Stomach (tissue), 9 donors: ENCODE measurements around the gene STRBP. TPM values are rescaled to one million over a fixed set of nuclear protein-coding genes. Genes with fewer than 3 reads are reported as not detected.

Source experiments
- DNase-seq, 2 donors: peaks; one replicate each; pipeline versions ENCODE4 v3.0.0 to v3.0.0-alpha.2; 2013 to 2019
- H3K27ac ChIP-seq, 5 donors: fragments of 200-600 bp in 4 of 5; sonication (generic) in 4 of 5; one replicate each; pipeline ENCODE4 v1.5.1; 2013 to 2019; ENCODE audit warnings: mild to moderate bottlenecking in 1 of 5, moderate library complexity in 1 of 5
- H3K27me3 ChIP-seq, 3 donors: fragments of 200-600 bp; sonication (generic); one replicate each; pipeline ENCODE4 v1.5.1; 2017 to 2019; ENCODE audit warnings: mixed run types in 1 of 3
- H3K36me3 ChIP-seq, 4 donors: fragments of 200-600 bp; sonication (generic); 1 replicate in 3 of 4; 2 replicates in 1 of 4; pipeline ENCODE4 v1.5.1; 2016 to 2019
- H3K4me1 ChIP-seq, 4 donors: fragments of 200-600 bp; sonication (generic); one replicate each; pipeline ENCODE4 v1.5.1; 2016 to 2019
- H3K4me3 ChIP-seq, 4 donors: fragments of 200-600 bp; sonication (generic) in 3 of 4; one replicate each; pipeline ENCODE4 v1.5.1; 2016 to 2019; ENCODE audit warnings: mild to moderate bottlenecking in 1 of 4
- H3K9me3 ChIP-seq, 4 donors: fragments of 200-600 bp; sonication (generic); one replicate each; pipeline ENCODE4 v1.5.1; 2016 to 2019
- EP300 ChIP-seq: sonication (generic); formaldehyde crosslinking; IDR thresholded peaks from one replicate; pipeline ENCODE4 v1.6.1; 2017; ENCODE audit warnings: antibody characterized with exemption
- POLR2A ChIP-seq, 4 donors: fragments of 450-650 bp; IDR thresholded peaks; one replicate each; pipeline ENCODE4 v1.6.1; 2016; ENCODE audit warnings: antibody characterized with exemption in 4 of 4, control low read depth in 2 of 4, mild to moderate bottlenecking in 1 of 4, moderate library complexity in 1 of 4
- POLR2AphosphoS5 ChIP-seq, 3 donors: sonication (generic); formaldehyde crosslinking; IDR thresholded peaks; one replicate each; pipeline ENCODE4 v1.6.1; 2016; ENCODE audit warnings: antibody characterized with exemption in 3 of 3
- WGBS, 5 donors: extraction: QIAGEN DNeasy Blood & Tissue Kit in 3 of 5; methylation state at CpG; one replicate each; pipeline versions ENCODE4 v1.1.5 to v1.1.7; 2013 to 2018; 5-methylcytosine and 5-hydroxymethylcytosine counted together
- intact Hi-C: fragments of 100-400 bp; cut with DNase I; formaldehyde crosslinking; loops from one replicate; pipeline ENCODE4 v1.15.1; 2023; ENCODE audit warnings: low total_unique reads
- polyA plus RNA-seq, 3 donors: library from polyadenylated mRNA; stranded (reverse); fragments of 200-250 nt; gene quantifications; one replicate each; pipeline ENCODE4 v1.2.3, GENCODE V29; 2013
- total RNA-seq, 5 donors: library from RNA; depleted of rRNA; stranded (reverse); fragments of >200 nt; gene quantifications; one replicate each; pipeline versions ENCODE4 v1.1.0 to v1.2.3, GENCODE V29; 2014 to 2016
- TF ChIP-seq, protein P1 (sequence below), 7 experiments: fragments of 450-650 bp in 4 of 7; fragments of 200-600 bp in 3 of 7; sonication (generic) in 3 of 7; IDR thresholded peaks; one replicate each; pipeline ENCODE4 v1.5.1; 2016 to 2019; ENCODE audit warnings: antibody characterized with exemption in 7 of 7, control low read depth in 2 of 7, mild to moderate bottlenecking in 1 of 7
- donor health status: healthy with polysubstance abuse.
- donor health status: Bipolar disorder and iron deficiency.
- donor health status: healthy.

STRBP gene
- total and polyA plus RNA-seq, 8 donors = 5.5 to 21.0 (median 10.2) TPM

GRCh38 chr9:123261006-123261677 lies 7.2 kb downstream of the STRBP start:
- intact Hi-C loops = no loop called here
- no peak overlapping the region for H3K27ac ChIP-seq
- peaks cover 0 to 21% (median 10%) of the 10 kb centered on the region in 4 donors for H3K4me1 ChIP-seq
- H3K4me3 ChIP-seq = no peak overlapping the region
- H3K9me3 ChIP-seq = no peaks in the 10 kb centered on the region
- TF ChIP-seq POLR2AphosphoS5 (IDR thresholded peaks at IDR 0.05) (no peak), EP300 (no peak), POLR2A (IDR thresholded peaks at IDR 0.05) (no peak)
- TF ChIP-seq, protein P1, sequence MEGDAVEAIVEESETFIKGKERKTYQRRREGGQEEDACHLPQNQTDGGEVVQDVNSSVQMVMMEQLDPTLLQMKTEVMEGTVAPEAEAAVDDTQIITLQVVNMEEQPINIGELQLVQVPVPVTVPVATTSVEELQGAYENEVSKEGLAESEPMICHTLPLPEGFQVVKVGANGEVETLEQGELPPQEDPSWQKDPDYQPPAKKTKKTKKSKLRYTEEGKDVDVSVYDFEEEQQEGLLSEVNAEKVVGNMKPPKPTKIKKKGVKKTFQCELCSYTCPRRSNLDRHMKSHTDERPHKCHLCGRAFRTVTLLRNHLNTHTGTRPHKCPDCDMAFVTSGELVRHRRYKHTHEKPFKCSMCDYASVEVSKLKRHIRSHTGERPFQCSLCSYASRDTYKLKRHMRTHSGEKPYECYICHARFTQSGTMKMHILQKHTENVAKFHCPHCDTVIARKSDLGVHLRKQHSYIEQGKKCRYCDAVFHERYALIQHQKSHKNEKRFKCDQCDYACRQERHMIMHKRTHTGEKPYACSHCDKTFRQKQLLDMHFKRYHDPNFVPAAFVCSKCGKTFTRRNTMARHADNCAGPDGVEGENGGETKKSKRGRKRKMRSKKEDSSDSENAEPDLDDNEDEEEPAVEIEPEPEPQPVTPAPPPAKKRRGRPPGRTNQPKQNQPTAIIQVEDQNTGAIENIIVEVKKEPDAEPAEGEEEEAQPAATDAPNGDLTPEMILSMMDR (IDR thresholded peaks at IDR 0.05) = no peak
- 60 to 69% (median 68%) methylated on average over 3 of the region's 3 CpGs for WGBS, 5 donors
- DNase-seq = no peak
- no peaks in the 10 kb centered on the region for H3K27me3 ChIP-seq
- H3K36me3 ChIP-seq = no peaks in the 10 kb centered on the region

- Histone ChIP-seq H3K4me3 (no peak overlapping the region), H3K27me3 (no peaks in the 10 kb centered on the region), H3K27ac (no peak overlapping the region), H3K4me1 (peaks cover 0 to 21% (median 9%) of the 10 kb centered on the region in 4 donors), H3K36me3 (no peaks in the 10 kb centered on the region), H3K9me3 (no peaks in the 10 kb centered on the region)
- intact Hi-C loops = no loop called here
- WGBS, 5 donors = 29 to 51% (median 42%) methylated on average over 2 of the region's 2 CpGs
- TF ChIP-seq EP300 (no peak), POLR2A (IDR thresholded peaks at IDR 0.05) (no peak), POLR2AphosphoS5 (IDR thresholded peaks at IDR 0.05) (no peak)
- TF ChIP-seq, protein P1 (IDR thresholded peaks at IDR 0.05) = no peak
- no peak for DNase-seq
These were observed 8.0 kb downstream of the STRBP start for GRCh38 chr9:123260340-123260739.

- Histone ChIP-seq H3K9me3 (no peaks in the 10 kb centered on the region), H3K27ac (no peak overlapping the region), H3K4me1 (peaks cover 0 to 23% (median 9%) of the 10 kb centered on the region in 4 donors), H3K27me3 (no peaks in the 10 kb centered on the region), H3K36me3 (no peaks in the 10 kb centered on the region), H3K4me3 (no peak overlapping the region)
- TF ChIP-seq POLR2A (IDR thresholded peaks at IDR 0.05) = no peak
- TF ChIP-seq POLR2AphosphoS5 (IDR thresholded peaks at IDR 0.05) = no peak
- TF ChIP-seq EP300 = no peak
- TF ChIP-seq, protein P1 (IDR thresholded peaks at IDR 0.05) = no peak
- DNase-seq = no peak
- intact Hi-C loops = no loop called here
- WGBS, 5 donors = 87 to 96% (median 94%) methylated on average over 3 of the region's 3 CpGs
These were observed 11.1 kb downstream of the STRBP start for GRCh38 chr9:123257276-123257675.

DNA sequence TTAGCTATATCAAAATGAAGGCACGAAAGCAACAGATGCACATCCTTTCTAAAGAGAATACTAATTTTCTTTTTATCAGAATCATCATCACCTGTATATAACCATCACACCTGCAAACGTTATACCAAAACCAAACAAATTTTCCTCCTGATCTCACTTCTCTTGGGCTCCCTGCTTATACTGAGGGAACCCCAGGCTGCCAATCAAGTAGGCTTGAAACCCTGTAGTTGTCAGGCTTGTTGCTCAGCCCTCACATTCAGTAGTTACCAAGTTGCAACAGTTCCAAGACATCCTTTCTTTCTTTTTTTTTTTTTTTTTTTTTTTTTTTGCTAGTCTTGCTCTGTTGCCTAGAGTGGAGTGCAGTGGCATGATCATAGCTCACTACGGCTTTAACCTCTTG lies 12.7 kb downstream of the STRBP start:
- no peak overlapping the region for H3K4me3 ChIP-seq
- intact Hi-C loops = no loop called here
- H3K36me3 ChIP-seq = no peaks in the 10 kb centered on the region
- no peaks in the 10 kb centered on the region for H3K9me3 ChIP-seq
- peaks cover 0 to 22% (median 10%) of the 10 kb centered on the region in 4 donors for H3K4me1 ChIP-seq
- no peak overlapping the region for H3K27ac ChIP-seq
- H3K27me3 ChIP-seq = no peaks in the 10 kb centered on the region
- no peak for DNase-seq
- 83 to 92% (median 90%) methylated on average over 3 of the region's 3 CpGs for WGBS, 5 donors
- no peak for TF ChIP-seq POLR2AphosphoS5 (IDR thresholded peaks at IDR 0.05)
- no peak for TF ChIP-seq EP300
- TF ChIP-seq POLR2A (IDR thresholded peaks at IDR 0.05) = no peak
- TF ChIP-seq, protein P1 (IDR thresholded peaks at IDR 0.05) = no peak
